Measurements from ENCODE around the gene CTNNA3.

CTNNA3 gene

GRCh38 chr10:66239062-66239461 lies 1456.9 kb downstream of the CTNNA3 start:
- TF ChIP-seq CTCF (IDR thresholded peaks at IDR 0.05; ENCODE audit: low read depth, low read length), result no peak
- H3K9me3 ChIP-seq, result no peaks in the 10 kb centered on the region

GRCh38 chr10:66238343-66238742 lies 1457.7 kb downstream of the CTNNA3 start:
- Histone ChIP-seq H3K4me1 (no peaks in the 10 kb centered on the region), H3K9me3 (no peaks in the 10 kb centered on the region), H3K4me3 (ENCODE audit: low read depth, low read length) (no peak overlapping the region), H3K36me3 (no peaks in the 10 kb centered on the region), H3K27me3 (no peaks in the 10 kb centered on the region)
- no peak for TF ChIP-seq CTCF (IDR thresholded peaks at IDR 0.05; ENCODE audit: low read depth, low read length)
- no peak for DNase-seq

More at GRCh38 chr10:66239062-66239461, 1456.9 kb downstream of the CTNNA3 start:
- no peak for DNase-seq
- Histone ChIP-seq H3K4me1 (no peaks in the 10 kb centered on the region), H3K36me3 (no peaks in the 10 kb centered on the region), H3K4me3 (ENCODE audit: low read depth, low read length) (no peak overlapping the region), H3K27me3 (no peaks in the 10 kb centered on the region)

GRCh38 chr10:66234872-66235271 lies 1461.1 kb downstream of the CTNNA3 start:
- Histone ChIP-seq H3K4me3 (ENCODE audit: low read depth, low read length) (no peak overlapping the region), H3K27me3 (no peaks in the 10 kb centered on the region), H3K4me1 (no peaks in the 10 kb centered on the region), H3K36me3 (no peaks in the 10 kb centered on the region), H3K9me3 (no peaks in the 10 kb centered on the region)
- no peak for TF ChIP-seq CTCF (IDR thresholded peaks at IDR 0.05; ENCODE audit: low read depth, low read length)
- DNase-seq, result no peak

GRCh38 chr10:66228887-66229286 lies 1467.1 kb downstream of the CTNNA3 start:
- Histone ChIP-seq H3K9me3 (no peaks in the 10 kb centered on the region), H3K4me3 (ENCODE audit: low read depth, low read length) (no peak overlapping the region), H3K4me1 (no peaks in the 10 kb centered on the region), H3K36me3 (no peaks in the 10 kb centered on the region), H3K27me3 (no peaks in the 10 kb centered on the region)
- no peak for TF ChIP-seq CTCF (IDR thresholded peaks at IDR 0.05; ENCODE audit: low read depth, low read length)
- DNase-seq, result no peak

- Histone ChIP-seq H3K9me3 (no peaks in the 10 kb centered on the region), H3K4me1 (no peaks in the 10 kb centered on the region), H3K36me3 (no peaks in the 10 kb centered on the region), H3K27me3 (no peaks in the 10 kb centered on the region), H3K4me3 (ENCODE audit: low read depth, low read length) (no peak overlapping the region)
- DNase-seq, result no peak
- TF ChIP-seq CTCF (IDR thresholded peaks at IDR 0.05; ENCODE audit: low read depth, low read length), result no peak
Measured at GRCh38 chr10:66223656-66224055, 1472.3 kb downstream of the CTNNA3 start.

- no peak for TF ChIP-seq CTCF (IDR thresholded peaks at IDR 0.05; ENCODE audit: low read depth, low read length)
- H3K36me3 ChIP-seq, result no peaks in the 10 kb centered on the region
- no peak overlapping the region for H3K4me3 ChIP-seq (ENCODE audit: low read depth, low read length)
- no peaks in the 10 kb centered on the region for H3K9me3 ChIP-seq
- H3K27me3 ChIP-seq, result no peaks in the 10 kb centered on the region
- no peak for DNase-seq
- H3K4me1 ChIP-seq, result no peaks in the 10 kb centered on the region
Measured at GRCh38 chr10:66222462-66223046, 1473.4 kb downstream of the CTNNA3 start.

All from BE2C (cell line).